Measurements from ENCODE around the gene EIF4E.
"Not testable (repeated sequence)": the region's sequence is repeated elsewhere in the genome, so short reads cannot be mapped to it uniquely, and the experiment has no call there.

EIF4E gene

DNA sequence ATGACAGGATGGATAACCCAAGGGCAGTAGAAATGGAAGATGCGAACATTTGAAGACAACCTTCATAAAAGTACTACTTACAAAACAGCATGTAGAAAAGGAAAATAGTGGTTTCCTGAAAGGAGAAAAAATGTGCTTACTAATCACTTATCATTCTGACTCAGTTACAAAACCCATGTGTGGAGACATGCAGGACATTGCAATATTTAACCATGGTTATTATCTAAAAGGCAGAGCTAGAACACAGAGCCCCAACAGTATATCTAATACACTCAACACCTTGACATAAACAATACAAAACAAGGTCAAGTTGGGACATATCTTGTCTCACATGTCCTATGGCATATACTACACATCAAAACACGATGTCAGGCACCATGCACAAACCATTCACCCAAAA is 55.9 kb downstream of the EIF4E start:
- DNase-seq (ENCODE audit: low read depth), result peak; percentile 27

DNA sequence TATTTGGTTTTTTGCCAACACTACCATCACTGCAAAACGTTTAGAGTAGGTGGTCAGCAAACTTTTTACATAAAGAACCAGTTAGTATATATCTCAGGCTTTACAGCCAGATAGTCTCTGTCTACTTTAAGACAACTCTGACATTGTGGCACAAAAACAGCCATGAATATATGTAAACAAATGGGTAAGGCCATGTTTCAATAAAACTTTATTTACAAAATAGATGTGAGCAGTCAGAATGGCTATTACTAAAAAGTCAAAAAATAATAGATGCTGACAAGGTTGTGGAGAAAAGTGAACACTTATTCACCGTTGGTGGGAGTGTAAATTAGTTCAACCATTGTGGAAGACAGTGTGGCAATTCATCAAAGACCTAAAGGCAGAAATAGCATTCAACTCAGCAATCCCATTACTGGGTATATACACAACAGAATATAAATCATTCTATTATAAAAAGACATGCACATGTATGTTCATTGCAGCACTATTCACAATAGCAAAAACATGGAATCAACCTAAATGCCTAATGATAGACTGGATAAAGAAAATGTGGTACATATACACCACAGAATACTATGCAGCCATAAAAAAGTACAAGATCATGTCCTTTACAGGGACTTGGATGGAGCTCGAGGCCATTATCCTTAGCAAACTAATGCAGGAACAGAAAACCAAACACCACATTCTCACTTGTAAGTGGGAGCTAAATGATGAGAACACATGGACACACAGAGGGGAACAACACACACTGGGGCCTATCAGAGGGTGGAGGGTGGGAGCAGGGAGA is 56.6 kb downstream of the EIF4E start:
- DNase-seq (ENCODE audit: low read depth), result not testable (repeated sequence)

DNA sequence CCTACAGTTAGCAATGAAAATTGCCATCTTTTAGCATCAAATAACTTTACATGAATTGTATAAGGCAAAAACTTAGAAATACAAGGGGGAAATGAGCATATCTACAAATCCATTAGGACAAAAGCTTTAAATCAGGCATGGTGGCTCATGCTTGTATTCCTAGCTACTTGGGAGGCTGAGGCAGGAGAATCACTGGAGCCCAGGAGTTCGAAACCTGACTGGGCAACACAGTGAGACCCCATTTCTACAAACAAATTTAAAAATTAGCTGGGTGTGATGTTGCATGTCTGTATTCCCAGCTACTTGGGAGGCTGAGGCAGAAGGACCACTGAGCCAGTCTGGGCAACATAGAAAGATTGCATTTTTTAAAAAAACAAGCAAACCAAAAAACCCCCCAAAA is 61.3 kb downstream of the EIF4E start:
- no peak for DNase-seq (ENCODE audit: low read depth)

DNA sequence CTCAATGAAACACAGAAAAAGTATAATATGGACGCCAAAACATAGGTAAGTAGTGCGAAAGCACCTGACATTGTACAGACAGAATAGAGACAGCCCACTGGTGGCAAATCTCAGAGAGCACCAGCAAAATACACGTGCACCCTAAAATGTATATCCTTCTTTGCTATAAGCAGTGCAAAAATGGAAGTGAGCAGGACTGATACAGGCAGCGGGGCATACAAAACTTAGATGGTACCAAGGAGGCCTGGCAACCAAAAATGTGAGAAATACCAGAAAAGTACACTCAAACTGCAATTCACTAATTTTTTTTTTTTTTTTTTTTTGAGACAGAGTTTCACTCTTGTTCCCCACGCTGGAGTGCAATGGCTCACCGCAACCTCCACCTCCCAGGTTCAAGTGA is 63.9 kb downstream of the EIF4E start:
- no peak for DNase-seq (ENCODE audit: low read depth)

DNA sequence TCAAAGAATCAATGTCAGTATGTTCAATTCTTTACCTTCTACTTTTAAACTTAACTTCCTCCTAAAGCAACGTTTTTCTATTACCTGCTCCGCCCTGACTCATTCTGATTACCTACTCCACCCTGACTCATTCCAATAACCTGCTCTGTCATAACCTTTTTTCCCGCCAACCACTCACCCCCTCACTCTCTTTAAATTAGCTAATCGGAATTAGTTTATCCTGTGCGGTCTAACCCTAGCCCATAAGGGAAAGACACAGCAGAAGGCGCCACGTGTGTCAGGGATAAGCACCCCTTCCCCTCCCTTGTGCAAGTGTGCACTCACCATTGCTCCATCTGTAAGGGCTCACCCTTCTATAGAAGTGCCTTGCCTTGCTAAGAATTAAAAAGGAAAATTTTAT is 64.4 kb downstream of the EIF4E start:
- DNase-seq (ENCODE audit: low read depth), result no peak

DNA sequence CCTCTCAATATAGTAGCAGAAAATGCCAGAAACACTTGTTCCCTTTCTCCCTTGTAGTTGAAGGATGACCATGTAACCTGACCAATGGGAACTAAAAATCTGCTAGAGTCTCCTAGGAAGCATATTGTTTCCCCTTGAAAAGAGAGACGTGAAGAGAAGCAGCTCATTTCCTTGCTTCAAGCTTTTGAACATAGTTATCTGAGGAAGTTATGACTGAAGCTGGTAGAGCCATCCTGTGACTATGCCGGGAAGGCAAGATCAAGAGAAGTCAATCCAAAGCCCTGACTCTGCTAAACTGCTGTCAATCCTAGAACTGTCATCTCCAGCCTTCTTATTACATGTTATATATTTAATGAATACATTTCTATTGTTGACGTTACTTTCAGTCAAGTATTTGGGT is 66.6 kb downstream of the EIF4E start:
- no peak for DNase-seq (ENCODE audit: low read depth)

DNA sequence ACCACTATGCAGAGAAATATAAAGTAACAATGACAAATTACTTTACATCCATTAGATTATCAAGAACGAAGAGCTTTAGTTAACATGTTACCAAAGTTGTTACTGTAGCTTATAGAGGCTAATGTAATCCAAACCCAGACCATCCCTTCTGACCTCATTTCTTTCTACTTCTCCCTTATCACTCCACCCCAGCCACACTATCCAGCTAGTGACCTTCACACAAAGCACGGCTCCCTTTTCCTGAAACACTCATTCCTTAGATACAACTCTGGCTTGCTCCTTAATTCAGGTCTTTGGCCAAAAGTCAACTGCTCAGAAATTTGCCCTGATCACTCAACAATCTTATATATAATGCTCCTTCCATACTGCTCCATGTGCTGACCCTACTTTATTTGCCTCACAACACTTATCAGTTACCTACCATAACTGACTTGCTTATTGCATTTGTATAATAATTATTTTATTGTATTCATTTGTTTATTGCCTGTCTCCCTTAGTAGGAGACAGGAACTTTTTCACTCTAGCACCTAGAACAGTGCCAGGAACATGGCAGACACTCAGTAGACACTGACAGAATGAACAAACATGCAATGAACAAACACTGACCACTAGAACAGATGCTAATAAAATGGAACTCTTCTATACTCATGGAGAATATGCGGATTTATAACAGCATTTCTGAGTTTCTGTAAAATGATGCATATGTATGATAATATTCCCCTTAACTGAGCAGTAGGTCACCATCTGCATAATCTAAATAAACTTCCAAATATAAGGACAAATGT is 67.6 kb downstream of the EIF4E start:
- DNase-seq (ENCODE audit: low read depth), result no peak

DNA sequence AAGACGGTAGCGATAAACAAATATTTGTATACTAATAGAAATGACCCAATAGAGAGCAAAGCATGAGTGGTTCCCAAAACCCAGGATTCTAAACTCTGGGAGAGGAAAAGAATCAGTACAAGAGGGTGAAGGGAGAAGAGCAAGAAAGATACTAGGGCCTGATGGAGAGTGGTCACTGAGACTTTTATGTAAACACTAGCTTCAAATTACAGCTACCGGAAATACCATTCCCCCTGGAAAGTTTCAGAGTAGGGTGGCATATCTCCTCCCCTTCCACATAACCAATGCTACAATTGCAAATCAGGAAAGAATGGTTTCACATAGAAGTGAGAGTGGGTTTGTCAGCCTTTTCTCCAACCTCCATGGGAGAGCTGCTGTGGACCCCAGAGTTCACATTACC is 77.1 kb downstream of the EIF4E start:
- DNase-seq (ENCODE audit: low read depth), result no peak

DNA sequence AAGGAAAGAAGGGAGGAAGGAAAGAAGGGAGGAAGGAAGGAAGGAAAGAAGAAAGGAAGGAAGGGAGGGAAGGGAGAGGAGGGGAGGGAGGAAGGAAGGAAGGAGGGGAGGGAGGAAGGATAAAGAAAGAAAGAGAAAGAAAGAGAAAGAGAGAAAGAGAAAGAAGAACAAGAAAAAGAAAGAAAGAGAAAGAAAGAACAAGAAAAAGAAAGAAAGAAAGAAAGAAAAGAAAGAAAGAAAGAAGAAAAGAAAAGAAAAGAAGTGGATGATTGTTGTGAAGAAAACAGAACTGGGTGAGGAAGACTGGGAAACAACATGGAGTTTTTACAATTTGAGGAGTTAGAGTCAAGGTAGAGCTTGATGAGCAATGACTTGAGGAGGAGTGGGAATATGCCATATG is 78.0 kb downstream of the EIF4E start:
- DNase-seq (ENCODE audit: low read depth), result no peak

DNA sequence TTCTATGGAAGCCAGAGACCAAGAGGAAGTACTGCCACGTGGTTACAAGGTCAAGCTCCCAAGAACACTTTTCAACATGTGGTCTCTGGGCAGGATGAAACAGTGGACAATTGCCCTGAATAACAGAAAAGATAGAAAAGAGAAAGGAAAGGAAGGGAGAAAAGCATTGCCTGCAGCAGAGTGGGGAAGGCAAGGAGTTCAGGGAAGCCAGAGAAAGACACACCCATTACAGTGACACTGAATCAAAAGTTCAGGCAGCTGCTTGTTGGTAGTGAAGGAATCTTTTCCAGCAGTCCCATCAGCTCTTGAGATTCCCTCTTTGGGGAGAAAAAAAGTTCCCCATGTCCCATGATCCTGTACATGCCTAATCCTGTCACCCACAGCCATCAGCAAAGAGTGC is 80.5 kb downstream of the EIF4E start:
- no peak for DNase-seq (ENCODE audit: low read depth)

DNA sequence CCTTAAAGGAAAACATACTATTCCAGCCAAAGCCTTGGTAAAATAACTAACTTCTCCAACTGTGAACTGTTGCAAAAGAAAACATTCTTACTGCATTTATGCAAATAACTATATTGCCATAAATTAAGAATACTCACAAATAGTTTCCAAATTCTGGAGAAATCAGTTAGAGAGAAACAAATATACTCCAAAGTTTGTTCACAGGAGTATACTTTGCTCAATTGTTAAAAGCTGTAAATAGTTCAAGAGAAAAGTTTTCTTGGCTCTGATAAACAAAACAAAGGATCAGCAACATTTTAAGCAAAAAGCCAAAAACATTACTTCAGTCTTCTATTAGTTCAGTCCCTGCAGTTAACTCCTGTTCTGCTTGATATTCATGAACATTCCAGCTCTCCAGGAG is 83.0 kb downstream of the EIF4E start:
- DNase-seq (ENCODE audit: low read depth), result no peak

DNA sequence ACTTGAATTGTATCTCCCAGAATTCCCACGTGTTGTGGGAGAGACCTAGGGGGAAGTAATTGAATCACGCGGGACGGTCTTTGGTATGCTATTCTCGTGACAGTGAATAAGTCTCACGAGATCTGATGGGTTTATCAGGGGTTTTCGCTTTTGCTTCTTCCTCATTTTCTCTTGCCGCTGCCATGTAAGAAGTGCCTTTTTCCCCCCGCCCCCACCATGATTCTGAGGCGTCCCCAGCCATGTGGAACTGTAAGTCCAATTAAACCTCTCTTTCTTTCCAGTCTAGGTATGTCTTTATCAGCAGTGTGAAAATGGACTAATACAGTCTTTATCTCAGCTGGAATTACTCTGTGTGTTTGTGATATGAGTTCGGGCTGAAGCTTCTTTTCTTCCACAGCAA is 86.0 kb downstream of the EIF4E start:
- not testable (repeated sequence) for DNase-seq (ENCODE audit: low read depth)

DNA sequence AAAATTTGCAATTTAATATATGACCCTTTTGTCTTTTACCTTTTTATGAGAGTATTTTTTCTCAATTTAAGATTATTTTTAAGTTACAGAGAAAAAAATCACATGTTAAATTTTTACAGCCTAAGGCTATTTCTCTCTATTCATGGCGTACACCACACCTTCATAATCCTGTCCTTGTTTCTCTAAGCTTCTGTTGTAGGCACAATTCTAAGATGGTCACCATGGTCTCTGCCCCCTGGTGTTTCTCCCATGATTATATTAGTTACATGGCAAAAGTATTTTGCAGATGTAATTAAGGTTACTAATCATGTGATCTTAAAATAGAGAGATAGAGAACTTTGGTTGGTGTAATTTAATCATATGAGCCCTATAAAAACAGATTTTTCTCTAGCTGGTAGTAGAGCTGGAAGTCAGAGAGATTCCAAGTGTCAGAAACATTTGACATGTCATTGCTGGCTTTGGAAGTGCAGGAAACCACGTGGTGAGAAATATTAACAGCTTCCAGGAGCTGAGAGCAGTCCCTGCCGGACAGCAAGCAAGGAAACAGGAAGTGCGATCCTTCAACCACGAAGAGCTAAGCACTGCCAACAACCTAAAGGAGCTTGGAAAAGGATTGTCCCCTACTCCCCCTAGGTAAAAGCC is 89.8 kb downstream of the EIF4E start:
- DNase-seq (ENCODE audit: low read depth), result peak; percentile 2

DNA sequence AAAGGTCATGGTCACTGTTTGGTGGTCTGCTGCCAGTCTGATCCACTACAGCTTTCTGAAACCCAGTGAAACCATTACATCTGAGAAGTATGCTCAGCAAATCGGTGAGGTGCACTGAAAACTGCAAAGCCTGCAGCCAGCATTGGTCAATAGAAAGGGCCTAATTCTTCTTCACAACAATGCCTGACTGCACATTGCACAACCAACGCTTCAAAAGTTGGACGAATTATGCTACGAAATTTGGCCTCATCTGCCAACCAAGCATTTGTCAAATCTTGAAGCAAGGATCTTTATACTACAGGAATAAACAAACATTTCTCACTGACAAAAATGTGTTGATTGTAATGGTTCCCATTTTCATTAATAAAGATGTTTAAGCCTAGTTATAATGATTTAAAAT is 90.4 kb downstream of the EIF4E start:
- peak; percentile 17 for DNase-seq (ENCODE audit: low read depth)

DNA sequence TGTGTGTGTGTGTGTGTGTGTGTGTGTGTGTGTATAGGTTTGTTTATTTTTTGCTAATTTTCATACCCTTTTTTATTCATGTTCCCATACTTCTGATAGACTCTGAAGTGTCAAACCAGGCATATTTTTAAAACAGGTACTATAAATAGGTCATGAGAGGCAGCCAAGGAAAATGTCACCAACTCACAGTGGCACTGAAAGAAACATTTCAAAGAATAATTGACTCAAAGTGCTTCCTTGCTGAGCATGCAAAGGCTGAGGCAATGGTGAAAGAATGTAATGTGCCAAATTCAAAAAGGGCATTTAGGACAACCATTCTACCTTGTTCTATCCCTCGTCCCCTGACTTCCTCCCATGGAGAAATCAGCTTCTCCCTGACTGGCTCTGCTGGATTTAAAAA is 95.5 kb downstream of the EIF4E start:
- no peak for DNase-seq (ENCODE audit: low read depth)

DNA sequence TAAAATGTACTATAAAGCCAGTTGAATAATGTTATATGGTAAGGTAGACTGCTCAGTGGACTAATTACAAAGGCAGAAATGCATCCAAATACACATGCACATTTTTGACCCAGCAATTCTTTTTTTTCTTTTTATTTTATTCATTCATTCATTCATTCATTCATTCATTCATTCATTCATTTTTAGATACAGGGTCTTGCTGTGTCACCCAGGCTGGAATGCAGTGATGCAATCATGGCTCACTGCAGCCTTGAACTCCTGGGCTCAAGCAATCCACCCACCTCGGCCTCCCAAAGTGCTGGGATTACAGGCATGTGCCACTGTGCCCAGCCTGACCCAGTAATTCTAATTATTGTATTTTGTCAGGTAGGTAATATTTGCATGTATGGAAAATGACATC is 97.9 kb downstream of the EIF4E start:
- not testable (repeated sequence) for DNase-seq (ENCODE audit: low read depth)
